ENCODE data around the gene GPSM1.
A peak's percentile ranks its signal among the peaks of the same experiment; 100 is the strongest.
"Not testable (repeated sequence)": the region's sequence is repeated elsewhere in the genome, so short reads cannot be mapped to it uniquely, and the experiment has no call there.

GPSM1 gene

GRCh38 chr9:136400038-136400834, 72.9 kb downstream of the GPSM1 start, which contains the start of gene SNAPC4:
TSS of gene SNAPC4 (minus strand) at chr9:136400170. CDS start at chr9:136398428, 1,742 bp downstream.
- peak; percentile 88 to 90 for DNase-seq

- DNase-seq, result no peak
These were observed 74.0 kb downstream of the GPSM1 start for GRCh38 chr9:136401173-136401922.

GRCh38 chr9:136402067-136402466, 74.7 kb downstream of the GPSM1 start:
- DNase-seq, result no peak

- DNase-seq, result peak; percentile 74 to 86
These were observed 76.2 kb downstream of the GPSM1 start for GRCh38 chr9:136403538-136403914.

- DNase-seq, result peak; percentile 26 to 63
These were observed 76.8 kb downstream of the GPSM1 start for GRCh38 chr9:136403915-136404800.

GRCh38 chr9:136404801-136405136, 77.4 kb downstream of the GPSM1 start:
- DNase-seq, result no peak

GRCh38 chr9:136405481-136405880, 78.1 kb downstream of the GPSM1 start:
- DNase-seq, result no peak

- DNase-seq, result not testable (repeated sequence)
These were observed 78.6 kb downstream of the GPSM1 start for GRCh38 chr9:136405904-136406303.

GRCh38 chr9:136407061-136407460, 79.7 kb downstream of the GPSM1 start:
- not testable (repeated sequence) for DNase-seq

GRCh38 chr9:136407911-136408310, 80.6 kb downstream of the GPSM1 start:
- DNase-seq, result no peak

Data from CD4-positive, alpha-beta T cell treated with Interleukin-1 beta for 1 hour (primary cell).